Stimulated activated CD4-positive, alpha-beta T cell treated with anti-CD3 and anti-CD28 coated beads, TNF-alpha, amount 100 ng/mL, for 1 hour (primary cell): Measurements from ENCODE around the gene CNKSR2.

Experiments
- DNase-seq, 3 donors: peaks; one replicate each; pipeline ENCODE4 v3.0.0-alpha.2; 2020; ENCODE audit warnings: low read depth in 3 of 3, low spot score in 1 of 3

The CNKSR2 gene

GRCh38 chrX:21606002-21606401, 231.8 kb downstream of the CNKSR2 start:
- DNase-seq: no peak

DNA sequence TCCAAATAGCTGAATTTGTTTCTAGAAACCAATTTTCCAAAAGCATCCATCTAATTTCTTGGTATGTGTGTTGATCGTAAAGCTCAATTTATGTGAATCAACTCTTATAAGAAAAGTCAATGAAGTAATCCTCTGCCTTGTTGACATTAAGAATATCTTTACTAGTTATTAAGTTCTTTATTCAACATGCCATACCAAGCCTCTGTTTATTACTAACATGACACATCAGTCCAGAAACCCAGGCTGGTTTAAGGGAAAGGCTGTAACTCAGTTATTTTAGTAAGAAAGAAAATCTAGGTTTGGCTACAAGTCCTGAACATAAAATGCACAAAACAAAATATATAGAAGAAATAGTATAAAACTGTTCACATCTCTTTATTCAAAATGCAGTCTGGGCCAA, 235.9 kb downstream of the CNKSR2 start:
- no peak for DNase-seq

DNA sequence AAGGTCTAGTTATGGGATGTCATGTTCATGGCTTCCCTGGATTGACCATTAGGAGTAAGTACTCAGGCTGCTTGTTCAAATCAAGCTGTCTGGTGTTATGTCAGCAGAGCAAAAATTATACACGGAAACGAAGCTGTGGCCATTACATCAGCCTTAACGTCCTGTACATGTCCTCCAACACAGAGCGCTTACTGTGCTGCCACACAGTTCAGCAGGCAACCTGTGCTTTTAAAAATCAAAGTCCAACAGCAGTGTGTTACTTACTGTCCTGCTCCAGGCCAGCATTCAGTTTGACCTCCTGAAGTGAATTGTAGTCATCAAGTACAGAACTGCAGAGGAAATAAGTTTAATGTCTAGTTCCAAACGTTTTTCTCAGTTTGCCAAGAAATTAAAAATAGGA, 237.9 kb downstream of the CNKSR2 start:
- no peak for DNase-seq

- no peak for DNase-seq
Measured at GRCh38 chrX:21616386-21616785, 242.2 kb downstream of the CNKSR2 start.

- no peak for DNase-seq
Measured at GRCh38 chrX:21620234-21620633, 246.0 kb downstream of the CNKSR2 start.

DNA sequence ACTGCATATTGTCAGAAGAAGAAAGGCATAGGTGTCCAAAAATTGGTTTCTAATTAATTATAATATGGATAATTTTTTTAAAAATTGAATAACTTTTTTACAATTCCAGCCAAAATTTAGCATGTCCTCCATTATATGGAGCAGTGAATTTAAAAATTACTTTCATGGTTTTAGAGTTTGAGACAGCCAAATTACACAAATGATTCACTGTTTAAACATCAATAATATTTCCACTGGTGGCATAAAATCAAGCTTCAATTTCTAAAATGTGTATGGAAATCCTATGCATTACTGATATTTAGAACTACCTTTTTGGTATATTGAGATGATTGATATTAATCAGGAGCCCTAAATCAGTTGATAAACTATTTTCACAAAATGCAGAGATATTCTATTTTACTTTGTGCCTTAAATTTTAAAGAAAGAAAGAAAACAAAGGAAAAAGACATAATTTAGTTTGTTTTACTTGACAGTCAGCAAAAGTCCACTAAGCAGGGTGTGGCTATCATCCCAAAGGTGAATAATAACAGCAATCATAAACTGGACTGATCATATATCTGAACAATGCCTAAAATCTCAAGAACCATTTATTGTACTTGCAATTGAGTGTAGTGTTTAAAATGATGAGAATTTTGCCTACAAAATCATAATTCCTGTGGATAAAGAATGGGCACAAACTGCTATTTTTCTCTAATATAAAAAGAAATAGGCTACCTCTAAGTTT, 249.7 kb downstream of the CNKSR2 start:
- no peak for DNase-seq

GRCh38 chrX:21632027-21632426, 257.8 kb downstream of the CNKSR2 start:
- DNase-seq: no peak

- no peak for DNase-seq
Measured at GRCh38 chrX:21638311-21638710, 264.1 kb downstream of the CNKSR2 start.

GRCh38 chrX:21639775-21640174, 265.6 kb downstream of the CNKSR2 start:
- no peak for DNase-seq

- no peak for DNase-seq
Measured at GRCh38 chrX:21645431-21645830, 271.2 kb downstream of the CNKSR2 start.

DNA sequence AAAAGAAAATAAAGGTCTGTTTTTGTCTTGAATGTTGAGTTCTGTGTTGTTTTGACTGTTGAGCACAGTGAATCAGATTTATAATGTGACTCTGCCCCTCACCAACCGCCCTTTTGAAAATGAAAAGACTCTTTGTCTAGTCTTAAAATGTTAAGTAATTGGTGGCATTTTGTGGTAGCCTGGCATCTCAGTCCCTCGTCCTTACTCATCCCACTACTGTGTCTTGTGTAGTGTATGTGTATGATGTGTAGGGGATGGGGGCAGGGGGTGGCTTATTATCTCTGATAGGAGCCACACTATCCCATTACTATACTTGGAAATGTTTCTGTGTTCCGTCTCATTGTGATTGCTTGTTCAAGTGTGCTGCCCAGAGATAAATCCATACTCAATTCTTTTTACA, 271.7 kb downstream of the CNKSR2 start:
- no peak for DNase-seq

GRCh38 chrX:21655901-21656586, 281.8 kb downstream of the CNKSR2 start:
- no peak for DNase-seq

GRCh38 chrX:21656587-21657317, 282.5 kb downstream of the CNKSR2 start:
- no peak for DNase-seq

DNA sequence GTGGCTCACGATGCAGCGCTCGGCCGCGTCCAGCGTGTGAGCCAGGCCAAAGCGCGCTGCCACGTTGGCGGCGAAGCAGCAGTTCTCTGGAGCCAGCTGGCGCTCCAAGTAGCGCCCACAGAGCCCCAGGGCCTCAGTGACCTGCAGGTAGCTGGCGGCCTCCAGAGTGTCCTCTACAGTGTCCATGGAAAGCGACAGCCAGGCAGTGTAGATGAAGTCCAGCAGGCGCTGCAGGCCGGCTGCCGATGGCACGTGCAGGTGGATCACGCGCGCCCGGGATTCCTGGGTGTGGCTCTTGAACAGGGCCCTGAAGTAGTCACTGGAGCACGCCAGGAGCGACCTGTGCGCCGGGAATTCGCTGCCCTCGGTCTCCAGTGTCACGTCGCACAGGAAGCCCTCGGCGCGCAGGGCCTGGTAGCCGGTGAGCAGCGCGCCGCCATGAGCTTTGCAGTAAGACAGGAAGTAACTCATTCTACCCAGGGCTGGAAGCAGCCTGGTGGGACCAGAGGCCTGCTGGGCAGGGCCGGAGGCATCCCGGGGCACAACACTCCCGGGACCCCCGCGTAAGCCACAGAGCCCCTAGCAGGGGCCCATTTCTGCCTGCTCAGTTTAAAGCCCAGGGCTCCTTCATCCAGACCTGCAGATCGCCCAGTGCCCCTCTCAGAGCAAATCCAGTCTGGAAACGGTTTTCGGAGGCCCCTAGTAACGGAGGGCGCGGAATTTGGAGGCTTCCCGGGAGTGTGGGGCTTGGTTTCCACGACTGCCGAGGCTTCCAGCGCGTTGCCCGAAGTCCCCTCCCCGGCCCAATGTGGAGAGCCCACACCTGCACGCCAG, 283.3 kb downstream of the CNKSR2 start:
- DNase-seq: no peak

GRCh38 chrX:21658152-21658737, 284.0 kb downstream of the CNKSR2 start, which contains the start of gene KLHL34:
Gene KLHL34 (minus strand): TSS chrX:21658330. CDS start chrX:21657788, 542 bp downstream.
- DNase-seq: no peak

DNA sequence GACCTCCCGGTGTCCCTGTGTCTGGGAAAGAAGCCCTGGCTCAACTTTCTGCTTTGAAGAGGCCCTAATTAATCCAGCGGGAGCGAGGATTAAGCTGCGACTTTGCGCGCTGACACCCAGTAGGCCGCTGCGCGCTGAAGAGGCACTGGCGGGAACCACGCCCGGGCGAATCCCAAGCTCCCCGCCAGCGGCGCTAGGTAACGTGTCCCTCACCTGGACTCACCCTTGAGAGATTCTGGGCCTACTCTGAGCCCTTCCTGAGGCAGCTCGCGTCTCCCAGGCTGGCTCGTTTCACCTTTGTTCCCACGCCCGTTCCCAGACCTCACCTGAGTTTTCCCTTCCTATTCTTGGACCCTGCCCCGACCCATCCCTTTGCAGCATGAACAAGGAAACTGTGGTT, 284.5 kb downstream of the CNKSR2 start:
- no peak for DNase-seq

DNA sequence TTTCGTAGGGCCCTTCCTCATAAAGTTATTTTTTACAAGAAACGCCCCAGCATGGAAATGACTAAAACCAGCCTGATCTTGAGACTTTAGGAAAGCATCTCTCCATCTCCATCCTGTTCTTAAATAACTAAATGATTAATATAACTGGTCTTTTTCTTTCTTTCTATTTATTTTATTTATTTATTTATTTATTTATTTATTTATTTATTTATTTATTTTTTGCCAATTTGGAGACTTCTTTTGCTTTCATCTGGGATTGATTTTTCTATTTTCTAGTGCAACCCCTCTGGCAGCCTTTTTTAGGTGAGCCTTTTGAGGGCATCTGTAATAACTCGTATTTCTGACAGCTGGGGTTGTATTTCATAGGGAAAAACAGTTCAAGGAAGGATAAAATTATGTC, 285.1 kb downstream of the CNKSR2 start:
- DNase-seq: no peak

GRCh38 chrX:21660156-21660555, 285.9 kb downstream of the CNKSR2 start:
- DNase-seq: no peak

GRCh38 chrX:21661316-21661715, 287.1 kb downstream of the CNKSR2 start:
- no peak for DNase-seq

DNA sequence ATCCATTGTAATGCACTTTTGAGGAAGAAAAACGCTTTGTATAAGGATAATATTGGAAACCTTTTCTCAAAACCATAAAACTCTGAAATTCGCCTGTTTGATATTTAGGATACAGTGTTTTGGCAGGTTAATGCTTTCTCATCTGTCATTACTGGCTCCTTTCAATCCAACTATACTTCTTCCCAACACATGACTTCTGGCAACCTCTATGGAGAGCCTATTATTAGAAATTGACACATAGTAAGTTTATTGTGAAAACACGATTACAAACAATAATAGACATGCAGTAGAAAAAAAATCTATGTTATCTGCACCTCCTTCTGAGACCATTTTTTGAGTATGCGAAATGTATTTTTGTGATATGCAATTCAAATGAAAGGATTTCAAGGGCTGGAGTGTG, 288.5 kb downstream of the CNKSR2 start:
- DNase-seq: no peak

GRCh38 chrX:21666252-21666651, 292.0 kb downstream of the CNKSR2 start:
- no peak for DNase-seq
